Chondrocyte (in vitro differentiated cells): ENCODE measurements around the gene CDHR3. TPM values are rescaled to one million over a fixed set of nuclear protein-coding genes. Genes with fewer than 3 reads are reported as not detected.

Experiments used
- DNase-seq: peaks from one replicate; pipeline ENCODE4 v3.0.0; 2021; ENCODE audit warnings: mixed read lengths, low spot score
- H3K27ac Mint-ChIP-seq: one replicate; pipeline ENCODE4 v1.8.0; 2021; ENCODE audit warnings: mild to moderate bottlenecking, moderate library complexity, mixed read lengths; ENCODE audit not compliant: unreplicated experiment
- H3K27me3 Mint-ChIP-seq: 2 replicates; pipeline ENCODE4 v1.8.0; 2021; ENCODE audit warnings: low read depth, mixed read lengths
- H3K36me3 Mint-ChIP-seq: 2 replicates; pipeline ENCODE4 v1.8.0; 2021; ENCODE audit warnings: low read depth, mixed read lengths
- H3K4me1 Mint-ChIP-seq: 2 replicates; pipeline ENCODE4 v1.8.0; 2021; ENCODE audit warnings: low read depth, mild to moderate bottlenecking, mixed read lengths
- H3K4me3 Mint-ChIP-seq: one replicate; pipeline ENCODE4 v1.8.0; 2021; ENCODE audit warnings: mild to moderate bottlenecking, moderate library complexity, mixed read lengths; ENCODE audit not compliant: unreplicated experiment
- H3K9me3 Mint-ChIP-seq: 2 replicates; pipeline ENCODE4 v1.8.0; 2021; ENCODE audit warnings: low read depth, mixed read lengths
- CTCF ChIP-seq: fragments of 200-600 bp; sonication (generic); IDR thresholded peaks from 2 replicates; pipeline ENCODE4 v1.5.0; 2021; ENCODE audit warnings: antibody characterized with exemption, mild to moderate bottlenecking, moderate library complexity
- long read RNA-seq: library from polyadenylated mRNA; stranded (forward); transcript quantifications from one replicate; pipeline ENCODE4 v2.0.0, GENCODE V29; 2021
- total RNA-seq: library from RNA; stranded (reverse); gene quantifications from 3 replicates; pipeline ENCODE4 v1.2.1, GENCODE V29; 2021

CDHR3 gene
- 0.89 to 1.9 TPM (median 1.0 TPM) in 3 replicates for total RNA-seq
- long read RNA-seq, result 0 reads

DNA sequence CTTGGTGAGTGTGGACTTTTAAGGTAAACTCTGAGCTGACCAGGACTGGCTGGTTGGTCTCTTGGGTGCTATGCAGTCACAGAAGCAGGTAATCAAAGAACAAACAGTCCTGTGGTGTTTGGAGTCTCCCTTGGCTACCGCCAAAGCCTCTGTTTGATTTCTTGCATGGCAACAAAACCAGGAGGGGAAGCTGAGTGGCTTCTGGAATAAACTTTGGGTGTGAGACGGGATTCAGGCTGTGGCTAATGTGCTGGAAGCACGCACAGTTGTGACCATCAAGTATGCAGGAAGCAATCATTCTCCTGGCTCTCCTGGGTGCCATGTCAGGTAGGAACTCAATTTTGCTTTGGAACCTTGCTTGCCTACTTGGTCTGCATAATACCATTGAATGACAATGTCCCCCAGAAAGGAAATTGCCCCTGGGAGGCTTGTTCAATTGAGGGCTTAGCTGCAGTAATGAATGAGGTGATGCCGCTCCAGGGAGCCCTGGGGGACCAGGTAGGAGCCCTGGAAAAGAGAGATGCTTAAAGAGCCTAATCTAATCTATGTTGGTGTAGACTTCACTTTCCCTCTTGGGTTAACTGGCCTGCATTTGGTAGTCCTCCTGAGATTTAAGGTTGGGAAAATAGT lies at the start of gene CDHR3:
TSS of gene CDHR3 (plus strand) at position 227 of the 630 bp plus-strand sequence. CDS start at position 282, 55 bp downstream.
- no peak within 1 kb of the TSS for H3K27ac Mint-ChIP-seq
- H3K4me3 Mint-ChIP-seq, result no peak within 1 kb of the TSS
- peaks cover 9% of the 10 kb centered on the region for H3K27me3 Mint-ChIP-seq
- H3K9me3 Mint-ChIP-seq, result peaks cover 7% of the 10 kb centered on the region
- H3K36me3 Mint-ChIP-seq, result no peaks in the 10 kb centered on the region
- no peak for DNase-seq
- no peaks in the 10 kb centered on the region for H3K4me1 Mint-ChIP-seq
- no peak for TF ChIP-seq CTCF

DNA sequence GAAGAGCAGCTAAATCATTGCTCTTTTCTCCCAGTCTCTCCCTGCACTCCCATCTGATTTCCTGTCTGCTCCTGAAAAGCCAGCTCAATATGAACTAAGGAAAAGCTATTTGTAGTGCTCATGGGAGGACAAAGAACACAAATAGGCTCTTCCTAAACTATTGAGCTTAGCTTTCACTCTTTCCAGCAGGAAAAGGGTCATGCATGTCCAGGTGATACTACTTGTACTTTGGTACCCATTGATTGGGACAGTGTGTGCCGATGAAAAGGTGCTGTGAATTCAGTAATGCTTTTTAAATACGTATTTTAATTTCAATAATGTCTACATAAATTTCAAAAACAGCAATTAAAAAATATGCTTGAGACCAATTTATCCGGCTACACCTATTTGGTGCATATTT lies 49.1 kb upstream of the CDHR3 start:
- Mint-ChIP-seq H3K36me3 (peaks cover 5% of the 10 kb centered on the region), H3K4me3 (no peak overlapping the region), H3K9me3 (peaks cover 6% of the 10 kb centered on the region)

DNA sequence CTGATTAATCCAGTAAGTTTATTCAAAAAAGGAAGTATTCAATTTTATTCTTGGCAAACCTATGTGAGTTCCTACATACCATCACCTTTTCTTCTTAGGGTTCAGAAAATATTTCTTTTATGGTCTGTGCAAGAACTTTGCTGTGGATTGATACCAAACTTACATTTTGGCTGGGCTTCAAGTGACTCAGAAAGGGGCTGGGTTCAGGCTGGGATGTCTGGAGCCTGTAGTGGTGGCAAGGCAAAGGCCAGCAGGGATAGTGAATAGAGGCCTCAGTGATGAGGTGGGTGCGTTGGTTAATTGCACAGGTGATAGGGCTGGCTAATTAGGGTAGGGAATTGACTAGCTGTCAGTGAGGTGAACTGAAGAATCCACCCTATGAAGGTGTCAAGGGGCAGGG lies 46.5 kb upstream of the CDHR3 start:
- no peak overlapping the region for H3K27ac Mint-ChIP-seq
- TF ChIP-seq CTCF, result no peak
- no peaks in the 10 kb centered on the region for H3K36me3 Mint-ChIP-seq
- H3K27me3 Mint-ChIP-seq, result no peaks in the 10 kb centered on the region
- no peak overlapping the region for H3K4me3 Mint-ChIP-seq
- no peak for DNase-seq
- H3K4me1 Mint-ChIP-seq, result peaks cover 4% of the 10 kb centered on the region
- H3K9me3 Mint-ChIP-seq, result no peaks in the 10 kb centered on the region

More for the DNA sequence above, 49.1 kb upstream of the CDHR3 start:
- H3K4me1 Mint-ChIP-seq, result peaks cover 4% of the 10 kb centered on the region
- no peak for DNase-seq
- no peaks in the 10 kb centered on the region for H3K27me3 Mint-ChIP-seq
- no peak for TF ChIP-seq CTCF
- H3K27ac Mint-ChIP-seq, result no peak overlapping the region

DNA sequence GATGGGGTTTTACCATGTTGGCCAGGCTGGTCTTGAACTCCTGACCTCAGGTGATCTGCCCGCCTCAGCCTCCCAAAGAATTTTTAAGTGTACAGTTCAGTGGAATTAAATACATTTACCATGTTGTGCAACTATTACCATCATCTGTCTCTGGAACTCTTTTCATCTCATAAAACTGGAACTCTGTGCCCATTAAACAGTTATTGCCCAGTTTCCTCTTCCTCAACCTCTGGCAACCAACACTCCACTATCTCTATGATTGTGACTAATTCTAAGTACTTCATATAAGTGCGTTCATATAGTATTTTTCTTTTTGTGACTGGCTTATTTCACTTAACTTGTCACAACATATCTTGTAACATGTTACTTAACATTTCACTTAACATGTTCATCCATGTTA lies 45.4 kb upstream of the CDHR3 start:
- H3K4me1 Mint-ChIP-seq, result peaks cover 4% of the 10 kb centered on the region
- H3K36me3 Mint-ChIP-seq, result no peaks in the 10 kb centered on the region
- no peak for TF ChIP-seq CTCF
- no peak overlapping the region for H3K27ac Mint-ChIP-seq
- no peaks in the 10 kb centered on the region for H3K27me3 Mint-ChIP-seq
- H3K9me3 Mint-ChIP-seq, result peaks cover 3% of the 10 kb centered on the region
- no peak overlapping the region for H3K4me3 Mint-ChIP-seq
- no peak for DNase-seq

- Mint-ChIP-seq H3K4me1 (peaks cover 4% of the 10 kb centered on the region), H3K27ac (no peak overlapping the region), H3K9me3 (peaks cover 22% of the 10 kb centered on the region), H3K4me3 (no peak overlapping the region), H3K36me3 (peaks cover 12% of the 10 kb centered on the region), H3K27me3 (no peaks in the 10 kb centered on the region)
- no peak for TF ChIP-seq CTCF
- no peak for DNase-seq
These were observed 42.3 kb upstream of the CDHR3 start for GRCh38 chr7:105920766-105921165.
